ENCODE results near the gene RUSF1.
"Not testable (repeated sequence)": the region's sequence is repeated elsewhere in the genome, so short reads cannot be mapped to it uniquely, and the experiment has no call there.

RUSF1 gene

DNA sequence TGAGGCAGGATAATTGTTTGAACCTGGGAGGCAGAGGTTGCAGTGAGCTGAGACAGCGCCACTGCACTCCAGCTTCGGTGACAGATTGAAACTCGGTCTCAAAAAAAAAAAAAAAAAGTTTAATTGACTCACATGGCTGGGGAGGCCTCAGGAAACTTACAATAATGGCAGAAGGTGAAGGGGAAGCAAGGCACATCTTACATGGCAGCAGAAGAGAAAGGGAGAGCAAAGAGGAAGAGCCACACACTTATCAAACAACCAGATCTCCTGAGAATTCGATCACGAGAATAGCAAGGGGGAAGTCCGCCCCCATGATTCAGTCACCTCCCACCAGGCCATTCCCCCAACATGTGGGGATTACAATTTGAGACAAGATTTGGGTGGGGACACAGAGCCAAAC, 62.3 kb downstream of the RUSF1 start:
- not testable (repeated sequence) for DNase-seq

DNA sequence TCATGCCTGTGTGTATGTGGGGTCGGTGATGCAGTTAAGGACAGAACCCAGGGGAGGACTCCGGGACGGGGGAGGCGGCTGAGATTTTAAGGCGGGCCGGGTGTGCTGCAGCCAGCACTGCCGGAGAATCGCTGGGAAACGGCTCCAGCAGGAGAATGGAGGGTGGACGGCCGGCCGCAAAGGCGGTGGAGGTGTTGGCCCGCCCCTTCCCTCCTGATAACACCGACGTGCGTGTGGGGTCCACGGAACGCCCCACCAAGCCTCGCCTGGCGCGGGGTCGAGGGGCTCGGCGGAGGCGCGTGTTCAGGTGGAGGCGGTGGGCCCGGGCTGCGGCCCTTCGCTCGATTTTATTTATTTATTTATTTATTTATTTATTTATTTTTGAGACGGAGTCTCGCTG, 66.2 kb downstream of the RUSF1 start:
- no peak for DNase-seq

DNA sequence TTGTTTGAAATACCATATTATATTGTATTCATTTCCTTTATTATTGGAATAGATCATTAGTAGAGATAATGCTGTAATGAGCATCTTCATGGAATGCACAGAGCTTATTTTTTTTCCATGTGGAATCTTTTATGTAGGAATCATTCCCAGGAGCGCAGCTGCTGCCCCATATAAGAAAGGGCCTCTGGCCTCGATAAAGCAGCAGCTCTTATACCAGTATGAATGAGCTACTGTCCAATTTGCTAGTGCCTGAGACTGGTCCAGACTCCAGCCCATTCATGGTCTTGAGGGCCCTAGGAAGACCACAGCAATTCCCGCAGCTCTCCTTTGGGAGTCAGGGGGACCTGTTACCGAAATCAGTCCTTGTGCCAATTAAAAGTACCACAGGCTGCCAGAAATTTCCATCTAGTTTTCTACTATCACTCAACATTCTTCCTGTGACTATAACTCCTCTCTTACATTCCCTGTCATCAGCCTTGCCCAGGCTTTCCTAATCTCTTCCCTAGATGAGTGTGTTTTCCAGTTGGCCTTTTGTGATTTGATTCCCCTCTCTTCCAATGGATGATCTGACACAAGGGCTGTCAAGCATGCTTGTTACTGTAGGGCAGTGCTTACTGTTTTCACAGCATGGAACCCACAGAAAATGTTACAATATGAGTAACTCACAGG, 67.5 kb downstream of the RUSF1 start:
- no peak for DNase-seq

DNA sequence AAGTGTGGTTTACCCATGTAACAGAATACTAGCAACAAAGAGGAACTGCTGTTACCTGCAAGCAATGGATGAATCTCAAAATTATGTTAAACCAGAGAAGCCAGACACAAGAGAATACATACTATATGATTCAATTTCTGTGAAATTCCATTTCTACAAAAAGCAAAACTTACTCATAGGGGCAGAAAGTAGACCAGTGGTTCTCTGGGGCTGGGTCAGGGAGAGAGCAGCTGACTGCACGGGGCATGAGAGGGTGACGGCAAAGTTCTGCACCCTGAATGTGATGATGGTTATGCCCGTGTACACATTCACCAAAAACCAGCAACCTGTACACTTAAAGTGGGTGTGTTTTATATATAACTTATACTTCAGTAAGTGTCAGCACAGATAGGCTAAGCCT, 68.7 kb downstream of the RUSF1 start:
- DNase-seq = no peak

Data from kidney glomerular epithelial cell (primary cell).